ENCODE measurements around the gene BCL2L15. TPM values are rescaled to one million over a fixed set of nuclear protein-coding genes. Genes with fewer than 3 reads are reported as not detected.

The BCL2L15 gene
- total and polyA plus RNA-seq, 2 of the 8 experiments (the other 6 are each of a cell fraction or from before 2014, with no cell fraction given) = 0.32 to 0.36 TPM

DNA sequence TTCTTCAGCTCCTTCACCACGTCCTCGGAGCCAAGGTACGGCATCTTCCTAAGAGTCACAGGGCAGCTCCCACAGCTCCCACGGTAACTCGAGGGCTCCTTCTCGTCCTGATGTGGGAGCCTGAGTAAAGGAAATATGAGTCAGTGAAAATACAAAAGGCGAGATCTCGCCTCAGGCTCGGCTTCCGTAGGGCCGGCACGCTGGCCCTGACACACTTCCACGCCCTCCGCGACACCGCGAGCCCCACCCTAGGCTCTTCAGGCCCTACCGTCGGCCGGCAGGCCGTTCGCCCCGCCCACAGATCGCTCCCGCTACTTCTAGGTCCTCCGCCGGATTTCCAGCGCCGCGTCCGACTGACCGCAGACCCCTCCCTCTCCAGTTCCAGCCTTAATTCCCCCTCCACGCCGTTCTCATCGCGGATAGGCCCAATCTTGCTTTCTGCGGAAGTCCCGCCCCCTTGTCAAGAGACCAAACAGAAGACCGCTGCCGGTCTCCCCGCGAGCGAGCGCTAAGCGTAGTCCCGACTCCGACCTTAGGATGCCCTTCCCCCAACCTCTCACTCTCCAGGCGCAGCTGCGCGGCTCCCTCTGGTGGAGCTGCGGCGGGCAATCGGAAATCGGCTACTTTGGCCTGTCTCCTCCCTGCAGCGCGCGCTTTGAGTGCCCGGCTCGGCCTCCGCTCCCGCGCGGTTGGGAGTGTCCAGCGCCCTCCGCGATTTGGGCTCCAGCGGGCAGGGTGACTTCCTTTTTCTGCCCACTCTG lies 17.5 kb upstream of the BCL2L15 start, which contains the start of the genes AP4B1 and DCLRE1B (continued):
- TF ChIP-seq EP300 (IDR thresholded peaks at IDR 0.05; ENCODE audit: borderline replicate concordance in 1 of 2, low read depth in 2 of 2, low read length in 2 of 2) = peak in 1 of 2 experiments; percentile 83; a peak in 1 of 3 replicates
- TF ChIP-seq CBX5 (IDR thresholded peaks at IDR 0.05; ENCODE audit: low read depth, low read length) = no peak
- no peak for TF ChIP-seq HDAC6 (IDR thresholded peaks at IDR 0.05; ENCODE audit: low read depth, low read length)
- no peak for TF ChIP-seq ZNF274 (IDR thresholded peaks at IDR 0.05; ENCODE audit: borderline replicate concordance, extremely low read depth, low read length)
- no peak for TF ChIP-seq MAFK (IDR thresholded peaks at IDR 0.05; ENCODE audit: low read depth, low read length)
- TF ChIP-seq SUZ12 (IDR thresholded peaks at IDR 0.05; ENCODE audit: low read length) = peak; percentile 41; the same call in 1 of the 2 replicates
- peak; percentile 34; the same call in 1 of the 2 replicates for TF ChIP-seq ATF2 (IDR thresholded peaks at IDR 0.05; ENCODE audit: low read length)
- TF ChIP-seq CHD2 (IDR thresholded peaks at IDR 0.05; ENCODE audit: low read length) = peak; percentile 84
- TF ChIP-seq GTF2F1 (IDR thresholded peaks at IDR 0.05; ENCODE audit: borderline replicate concordance, low read depth, low read length) = no peak
- TF ChIP-seq SIX5 (IDR thresholded peaks at IDR 0.05; ENCODE audit: low read depth, low read length) = no peak
- peak; percentile 28 for TF ChIP-seq SAP30 (IDR thresholded peaks at IDR 0.05; ENCODE audit: insufficient read depth, insufficient replicate concordance, low read length)
- TF ChIP-seq POLR2A (IDR thresholded peaks at IDR 0.05; ENCODE audit: control extremely low read depth in 1 of 2, low read depth in 2 of 2, low read length in 2 of 2) = peak in 1 of 2 experiments; percentile 31; a peak in 1 of 3 replicates
- TF ChIP-seq GABPA (IDR thresholded peaks at IDR 0.05; ENCODE audit: borderline replicate concordance, insufficient read depth, low read length) = peak; percentile 53; the same call in 1 of the 2 replicates
- TF ChIP-seq BRCA1 (IDR thresholded peaks at IDR 0.05; ENCODE audit: low read depth, low read length) = 0 out of 2 replicates have a peak, but pooled peaks have one; percentile 21
- no peak for TF ChIP-seq CBX8 (IDR thresholded peaks at IDR 0.05; ENCODE audit: borderline replicate concordance, low read depth, low read length)
- peak; percentile 94 for TF ChIP-seq TCF12 (IDR thresholded peaks at IDR 0.05; ENCODE audit: low read depth, low read length)
- TF ChIP-seq BACH1 (IDR thresholded peaks at IDR 0.05; ENCODE audit: low read length) = peak; percentile 80
- TF ChIP-seq, protein P1, sequence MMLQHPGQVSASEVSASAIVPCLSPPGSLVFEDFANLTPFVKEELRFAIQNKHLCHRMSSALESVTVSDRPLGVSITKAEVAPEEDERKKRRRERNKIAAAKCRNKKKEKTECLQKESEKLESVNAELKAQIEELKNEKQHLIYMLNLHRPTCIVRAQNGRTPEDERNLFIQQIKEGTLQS (IDR thresholded peaks at IDR 0.05; ENCODE audit: insufficient read depth, low read depth, low read length) = no peak
- TF ChIP-seq RFX5 (IDR thresholded peaks at IDR 0.05; ENCODE audit: borderline replicate concordance, low read depth, low read length) = no peak
- TF ChIP-seq, protein P2, sequence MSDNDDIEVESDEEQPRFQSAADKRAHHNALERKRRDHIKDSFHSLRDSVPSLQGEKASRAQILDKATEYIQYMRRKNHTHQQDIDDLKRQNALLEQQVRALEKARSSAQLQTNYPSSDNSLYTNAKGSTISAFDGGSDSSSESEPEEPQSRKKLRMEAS (IDR thresholded peaks at IDR 0.05) = peak; percentile 68; the same call in 1 of the 2 replicates
- no peak for TF ChIP-seq SP4 (IDR thresholded peaks at IDR 0.05; ENCODE audit: low read length)
- peak; percentile 40; the same call in 1 of the 2 replicates for TF ChIP-seq TBP (IDR thresholded peaks at IDR 0.05; ENCODE audit: low read depth, low read length)
